ENCODE results near the gene SOX10. TPM values are rescaled to one million over a fixed set of nuclear protein-coding genes. Genes with fewer than 3 reads are reported as not detected.

Gene SOX10
- total and polyA plus RNA-seq, 2 of the 4 experiments (the other 2 are of a cell fraction), result not detected

DNA sequence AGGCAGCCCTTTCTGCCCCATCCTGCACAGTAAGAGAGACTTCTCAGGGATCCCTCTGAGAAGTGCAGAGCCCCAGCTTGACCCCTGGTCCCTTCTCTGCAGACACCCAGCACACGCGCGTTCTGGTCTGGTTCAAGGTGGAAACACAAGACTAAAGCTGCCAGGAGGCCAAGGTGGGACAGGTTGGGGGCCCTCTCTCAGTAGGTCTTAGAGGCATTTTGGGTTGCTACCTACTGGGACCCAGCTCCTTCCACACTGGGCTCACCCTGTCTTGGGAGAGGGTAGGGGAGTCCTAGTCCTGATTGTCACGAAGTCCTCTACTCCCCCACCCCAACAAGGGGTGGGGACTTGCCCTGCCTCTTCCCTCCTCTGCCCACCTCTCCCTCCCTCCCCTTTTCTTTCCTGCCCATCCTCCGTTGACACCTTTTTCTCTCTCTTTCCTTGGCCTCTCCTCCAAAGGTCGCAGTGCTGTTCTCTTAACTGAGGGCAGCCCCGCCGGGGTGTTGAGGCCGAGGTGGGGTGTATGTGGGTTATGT lies 763 bp upstream of the SOX10 start:
- H3K4me2 ChIP-seq (ENCODE audit: low read depth, low read length), result no peak overlapping the region
- H3K14ac ChIP-seq (replicated peaks; ENCODE audit: low read depth, low read length), result no peak overlapping the region
- H2AK9ac ChIP-seq (replicated peaks; ENCODE audit: low read depth, low read length, poor library complexity), result no peak overlapping the region
- no peak overlapping the region for H3K27ac ChIP-seq (ENCODE audit: insufficient read depth, low read length)
- H4K8ac ChIP-seq (ENCODE audit: low read depth in 2 of 2, low read length in 2 of 2), result no peak overlapping the region
- no peaks in the 10 kb centered on the region for H3K9me3 ChIP-seq (ENCODE audit: control insufficient read depth, insufficient read depth, low read length)
- no peaks in the 10 kb centered on the region for H3K4me1 ChIP-seq (ENCODE audit: control insufficient read depth, insufficient read depth, low read length)
- H3K36me3 ChIP-seq (ENCODE audit: control insufficient read depth, insufficient read depth, low read length), result no peaks in the 10 kb centered on the region
- no peak overlapping the region for H2AK5ac ChIP-seq (ENCODE audit: low read depth, low read length)
- H4K91ac ChIP-seq (ENCODE audit: insufficient read depth, low read depth, low read length), result no peak overlapping the region
- no peak for ATAC-seq (ENCODE audit: low read depth)
- no peak overlapping the region for H2BK20ac ChIP-seq (ENCODE audit: low read depth, low read length)
- in situ Hi-C loops (cut with MboI; ENCODE audit: low sequenced_read_pairs) (no loop called here), intact Hi-C loops (cut with micrococcal nuclease) (no loop called here), dilution Hi-C loops (cut with HindIII; ENCODE audit: low sequenced_read_pairs, unreplicated experiment) (no loop called here)
- H3K4me3 ChIP-seq (ENCODE audit: insufficient read depth, low read depth, low read length), result no peak overlapping the region
- H3K23ac ChIP-seq (ENCODE audit: low read depth, low read length), result no peak overlapping the region
- H2AFZ ChIP-seq (replicated peaks; ENCODE audit: low read length, poor library complexity), result no peak overlapping the region
- no peak overlapping the region for H3K4ac ChIP-seq (ENCODE audit: low read depth, low read length)
- ChIA-PET POLR2A (ENCODE audit: unreplicated experiment) (interaction anchor here (0.6 kb wide), 1 partner anchor 370 kb away, joined by 5 read pairs; no protein-coding TSS in a partner anchor), CTCF (no interaction called here)
- no peaks in the 10 kb centered on the region for H4K20me1 ChIP-seq (ENCODE audit: insufficient read depth, low read length)
- no peak for DNase-seq
- no peaks in the 10 kb centered on the region for H3K9me1 ChIP-seq (ENCODE audit: insufficient read depth, low read length)
- no TSS peak for BruUV-seq (replicated peaks)
- TF ChIP-seq SMC3 (IDR thresholded peaks at IDR 0.05; ENCODE audit: low read depth, low read length), result no peak
- no peak for TF ChIP-seq RCOR1 (IDR thresholded peaks at IDR 0.05; ENCODE audit: insufficient replicate concordance, low read length)
- no peak for TF ChIP-seq CHD1 (IDR thresholded peaks at IDR 0.05; ENCODE audit: low read depth, low read length)
- TF ChIP-seq, protein P1, sequence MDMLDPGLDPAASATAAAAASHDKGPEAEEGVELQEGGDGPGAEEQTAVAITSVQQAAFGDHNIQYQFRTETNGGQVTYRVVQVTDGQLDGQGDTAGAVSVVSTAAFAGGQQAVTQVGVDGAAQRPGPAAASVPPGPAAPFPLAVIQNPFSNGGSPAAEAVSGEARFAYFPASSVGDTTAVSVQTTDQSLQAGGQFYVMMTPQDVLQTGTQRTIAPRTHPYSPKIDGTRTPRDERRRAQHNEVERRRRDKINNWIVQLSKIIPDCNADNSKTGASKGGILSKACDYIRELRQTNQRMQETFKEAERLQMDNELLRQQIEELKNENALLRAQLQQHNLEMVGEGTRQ (IDR thresholded peaks at IDR 0.05; ENCODE audit: low read depth, low read length), result no peak
- TF ChIP-seq POLR2A (IDR thresholded peaks at IDR 0.05; ENCODE audit: low read depth, low read length), result no peak
- TF ChIP-seq, protein P2, sequence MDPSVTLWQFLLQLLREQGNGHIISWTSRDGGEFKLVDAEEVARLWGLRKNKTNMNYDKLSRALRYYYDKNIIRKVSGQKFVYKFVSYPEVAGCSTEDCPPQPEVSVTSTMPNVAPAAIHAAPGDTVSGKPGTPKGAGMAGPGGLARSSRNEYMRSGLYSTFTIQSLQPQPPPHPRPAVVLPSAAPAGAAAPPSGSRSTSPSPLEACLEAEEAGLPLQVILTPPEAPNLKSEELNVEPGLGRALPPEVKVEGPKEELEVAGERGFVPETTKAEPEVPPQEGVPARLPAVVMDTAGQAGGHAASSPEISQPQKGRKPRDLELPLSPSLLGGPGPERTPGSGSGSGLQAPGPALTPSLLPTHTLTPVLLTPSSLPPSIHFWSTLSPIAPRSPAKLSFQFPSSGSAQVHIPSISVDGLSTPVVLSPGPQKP (IDR thresholded peaks at IDR 0.05; ENCODE audit: borderline replicate concordance, low read depth, low read length), result no peak
- no peak for TF ChIP-seq MAFK (IDR thresholded peaks at IDR 0.05; ENCODE audit: low read depth, low read length)
- TF ChIP-seq BHLHE40 (IDR thresholded peaks at IDR 0.05; ENCODE audit: low read depth, low read length), result no peak
- TF ChIP-seq, protein P3, sequence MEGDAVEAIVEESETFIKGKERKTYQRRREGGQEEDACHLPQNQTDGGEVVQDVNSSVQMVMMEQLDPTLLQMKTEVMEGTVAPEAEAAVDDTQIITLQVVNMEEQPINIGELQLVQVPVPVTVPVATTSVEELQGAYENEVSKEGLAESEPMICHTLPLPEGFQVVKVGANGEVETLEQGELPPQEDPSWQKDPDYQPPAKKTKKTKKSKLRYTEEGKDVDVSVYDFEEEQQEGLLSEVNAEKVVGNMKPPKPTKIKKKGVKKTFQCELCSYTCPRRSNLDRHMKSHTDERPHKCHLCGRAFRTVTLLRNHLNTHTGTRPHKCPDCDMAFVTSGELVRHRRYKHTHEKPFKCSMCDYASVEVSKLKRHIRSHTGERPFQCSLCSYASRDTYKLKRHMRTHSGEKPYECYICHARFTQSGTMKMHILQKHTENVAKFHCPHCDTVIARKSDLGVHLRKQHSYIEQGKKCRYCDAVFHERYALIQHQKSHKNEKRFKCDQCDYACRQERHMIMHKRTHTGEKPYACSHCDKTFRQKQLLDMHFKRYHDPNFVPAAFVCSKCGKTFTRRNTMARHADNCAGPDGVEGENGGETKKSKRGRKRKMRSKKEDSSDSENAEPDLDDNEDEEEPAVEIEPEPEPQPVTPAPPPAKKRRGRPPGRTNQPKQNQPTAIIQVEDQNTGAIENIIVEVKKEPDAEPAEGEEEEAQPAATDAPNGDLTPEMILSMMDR (conservative IDR thresholded peaks at IDR 0.05; ENCODE audit: low read depth, low read length), result no peak
- TF ChIP-seq RFX5 (IDR thresholded peaks at IDR 0.05; ENCODE audit: low read depth, low read length), result no peak
- TF ChIP-seq FOS (IDR thresholded peaks at IDR 0.05; ENCODE audit: low read depth, low read length), result no peak
- TF ChIP-seq CEBPB (IDR thresholded peaks at IDR 0.05; ENCODE audit: low read depth, low read length), result no peak
- TF ChIP-seq MAZ (IDR thresholded peaks at IDR 0.05; ENCODE audit: borderline replicate concordance, low read depth, low read length), result no peak
- TF ChIP-seq MXI1 (IDR thresholded peaks at IDR 0.05; ENCODE audit: borderline replicate concordance, low read depth, low read length), result no peak
- TF ChIP-seq RAD21 (IDR thresholded peaks at IDR 0.05; ENCODE audit: low read length), result no peak
- no peak for TF ChIP-seq NFE2L2 (IDR thresholded peaks at IDR 0.05; ENCODE audit: low read depth, low read length)
- no peak overlapping the region for H2BK120ac ChIP-seq (ENCODE audit: low read depth, low read length)
- no peak overlapping the region for H3K56ac ChIP-seq (ENCODE audit: extremely low read depth, insufficient read depth, low read length)
- H2BK15ac ChIP-seq (ENCODE audit: low read depth, low read length), result no peak overlapping the region
- WGBS, 2 experiments (ENCODE audit: extremely low coverage in 2 of 2, insufficient read length in 1 of 2), result no CpG with 5 or more reads among the region's 9 CpGs
- H3K9ac ChIP-seq (ENCODE audit: low read depth, low read length), result no peak overlapping the region
- H4K5ac ChIP-seq (ENCODE audit: low read depth, low read length), result no peak overlapping the region
- H3K27me3 ChIP-seq (ENCODE audit: control insufficient read depth, insufficient read depth, low read length), result no peaks in the 10 kb centered on the region
- no peak overlapping the region for H3K18ac ChIP-seq (ENCODE audit: low read depth, low read length)
- no peaks in the 10 kb centered on the region for H3K79me1 ChIP-seq (ENCODE audit: low read depth in 1 of 2, low read length in 2 of 2)
- H2BK5ac ChIP-seq (ENCODE audit: low read depth, low read length, poor library complexity, severe bottlenecking), result no peak overlapping the region
